ENCODE results near the gene EFNA5. TPM values are rescaled to one million over a fixed set of nuclear protein-coding genes. Genes with fewer than 3 reads are reported as not detected.

The EFNA5 gene
- polyA plus RNA-seq, 1 of the 3 experiments (the other 2 are of a cell fraction), result 0.81 TPM

- ChIA-PET CTCF (no interaction called here), POLR2A (no interaction called here)
- TF ChIP-seq REST (IDR thresholded peaks at IDR 0.05; ENCODE audit: low read depth, low read length) (no peak), RFX5 (IDR thresholded peaks at IDR 0.05; ENCODE audit: low read length) (no peak), FOXM1 (IDR thresholded peaks at IDR 0.05; ENCODE audit: low read depth) (no peak), RXRA (IDR thresholded peaks at IDR 0.05; ENCODE audit: borderline replicate concordance, low read depth) (no peak), ELF1 (IDR thresholded peaks at IDR 0.05) (no peak), MAX (IDR thresholded peaks at IDR 0.05; ENCODE audit: low read depth) (no peak), YY1 (IDR thresholded peaks at IDR 0.05; ENCODE audit: low read depth) (no peak)
- Histone ChIP-seq H3K9ac (no peak overlapping the region), H3F3A (replicated peaks; ENCODE audit: insufficient read depth) (no peaks in the 10 kb centered on the region), H4K20me1 (ENCODE audit: insufficient read depth) (no peaks in the 10 kb centered on the region), H3K27me3 (ENCODE audit: insufficient read depth) (no peaks in the 10 kb centered on the region), H3K9me3 (no peaks in the 10 kb centered on the region; the same call in 1 of the 2 replicates), H3K27ac (ENCODE audit: low read depth in 2 of 2, low read length in 1 of 2) (no peak overlapping the region), H3K4me1 (ENCODE audit: control insufficient read depth in 1 of 2, insufficient read depth in 2 of 2, low read depth in 1 of 2, low read length in 1 of 2) (peaks cover 5 to 12% of the 10 kb centered on the region in 2 experiments; a peak in 2 of 4 replicates), H3K4me2 (no peak overlapping the region), H3K4me3 (ENCODE audit: low read depth in 2 of 2, low read length in 1 of 2) (no peak overlapping the region), H2AFZ (ENCODE audit: low read depth) (no peak overlapping the region), H3K36me3 (replicated peaks in 1 of 2; ENCODE audit: control insufficient read depth in 1 of 2, insufficient read depth in 2 of 2, low read length in 1 of 2) (no peaks in the 10 kb centered on the region), H3K79me2 (ENCODE audit: insufficient read depth) (no peaks in the 10 kb centered on the region), H3K9me2 (no peaks in the 10 kb centered on the region)
- no peak for DNase-seq
- 93% methylated on average over 5 of the region's 5 CpGs for WGBS (ENCODE audit: low lambda C conversion rate)
These were observed 212.4 kb downstream of the EFNA5 start for GRCh38 chr5:107458322-107458721.

- Histone ChIP-seq H2AFZ (ENCODE audit: low read depth) (no peak overlapping the region), H3K36me3 (replicated peaks in 1 of 2; ENCODE audit: control insufficient read depth in 1 of 2, insufficient read depth in 2 of 2, low read length in 1 of 2) (no peaks in the 10 kb centered on the region), H3K9me2 (no peaks in the 10 kb centered on the region), H3K4me3 (ENCODE audit: low read depth in 2 of 2, low read length in 1 of 2) (no peak overlapping the region), H3K4me2 (no peak overlapping the region), H3K27ac (ENCODE audit: low read depth in 2 of 2, low read length in 1 of 2) (no peak overlapping the region), H3F3A (replicated peaks; ENCODE audit: insufficient read depth) (no peaks in the 10 kb centered on the region), H3K79me2 (ENCODE audit: insufficient read depth) (no peaks in the 10 kb centered on the region), H3K4me1 (ENCODE audit: control insufficient read depth in 1 of 2, insufficient read depth in 2 of 2, low read depth in 1 of 2, low read length in 1 of 2) (peaks cover 5 to 12% of the 10 kb centered on the region in 2 experiments; a peak in 2 of 4 replicates), H4K20me1 (ENCODE audit: insufficient read depth) (no peaks in the 10 kb centered on the region), H3K9me3 (no peaks in the 10 kb centered on the region; the same call in 1 of the 2 replicates), H3K9ac (no peak overlapping the region), H3K27me3 (ENCODE audit: insufficient read depth) (no peaks in the 10 kb centered on the region)
- ChIA-PET POLR2A (no interaction called here), CTCF (no interaction called here)
- TF ChIP-seq USF1 (IDR thresholded peaks at IDR 0.05; ENCODE audit: borderline replicate concordance, low read depth) (no peak), RAD21 (IDR thresholded peaks at IDR 0.05; ENCODE audit: low read length) (no peak), RCOR1 (IDR thresholded peaks at IDR 0.05; ENCODE audit: low read length) (no peak), MAX (IDR thresholded peaks at IDR 0.05; ENCODE audit: low read depth) (no peak), RXRA (IDR thresholded peaks at IDR 0.05; ENCODE audit: borderline replicate concordance, low read depth) (no peak), EP300 (IDR thresholded peaks at IDR 0.05; ENCODE audit: borderline replicate concordance in 1 of 2, low read depth in 1 of 2, low read length in 1 of 2) (no peak), NRF1 (IDR thresholded peaks at IDR 0.05; ENCODE audit: low read depth, low read length) (no peak), MEF2A (IDR thresholded peaks at IDR 0.05; ENCODE audit: borderline replicate concordance, low read depth) (no peak), GATA2 (CRISPR knock-in tag; IDR thresholded peaks at IDR 0.05) (no peak), RFX5 (IDR thresholded peaks at IDR 0.05; ENCODE audit: low read length) (no peak), TAF1 (IDR thresholded peaks at IDR 0.05; ENCODE audit: borderline replicate concordance, low read depth, low read length) (no peak), ELF1 (IDR thresholded peaks at IDR 0.05) (no peak), JUND (IDR thresholded peaks at IDR 0.05) (no peak), USF2 (IDR thresholded peaks at IDR 0.05; ENCODE audit: borderline replicate concordance, low read depth, low read length) (no peak), TEAD4 (IDR thresholded peaks at IDR 0.05; ENCODE audit: borderline replicate concordance, insufficient read depth) (no peak)
- no peak for DNase-seq
- WGBS (ENCODE audit: low lambda C conversion rate), result 76% methylated on average over 3 of the region's 3 CpGs
These were observed 212.9 kb downstream of the EFNA5 start for GRCh38 chr5:107457881-107458280.

Measured in SK-N-SH (cell line).